Occipital lobe (tissue), 2 donors: ENCODE results near the gene TRABD2A. TPM values are rescaled to one million over a fixed set of nuclear protein-coding genes. Genes with fewer than 3 reads are reported as not detected.

Experiments used
- DNase-seq: peaks from one replicate; lab custom pipeline; 2025; lab: John Stamatoyannopoulos, UW
- total RNA-seq: library from RNA; depleted of rRNA; stranded (reverse); fragments of >200 nt; gene quantifications from one replicate; pipeline ENCODE4 v1.2.3, GENCODE V29; 2014

The TRABD2A gene
- total RNA-seq, 1 donor from 2014 or later = 1.1 TPM

DNA sequence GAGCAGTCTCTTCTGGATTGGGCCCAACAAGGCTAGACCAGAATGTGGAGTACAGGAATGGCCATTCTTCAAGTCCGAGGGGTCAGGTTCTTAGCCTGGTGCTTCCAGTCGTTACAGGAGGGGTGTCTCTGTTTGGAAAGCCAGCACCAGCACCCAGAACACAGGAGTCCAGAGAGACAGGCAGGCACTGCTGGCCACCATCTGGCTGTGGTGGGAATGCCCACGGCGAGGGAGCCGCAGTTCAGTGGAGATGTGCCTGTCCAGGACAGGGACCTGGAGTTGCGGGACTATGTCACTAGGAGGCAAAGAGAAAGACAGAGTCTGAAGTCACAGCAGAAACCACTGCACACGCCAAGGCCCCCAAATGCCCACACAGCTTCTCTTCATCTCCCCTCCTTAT lies 59.1 kb downstream of the TRABD2A start:
- DNase-seq = no peak

DNA sequence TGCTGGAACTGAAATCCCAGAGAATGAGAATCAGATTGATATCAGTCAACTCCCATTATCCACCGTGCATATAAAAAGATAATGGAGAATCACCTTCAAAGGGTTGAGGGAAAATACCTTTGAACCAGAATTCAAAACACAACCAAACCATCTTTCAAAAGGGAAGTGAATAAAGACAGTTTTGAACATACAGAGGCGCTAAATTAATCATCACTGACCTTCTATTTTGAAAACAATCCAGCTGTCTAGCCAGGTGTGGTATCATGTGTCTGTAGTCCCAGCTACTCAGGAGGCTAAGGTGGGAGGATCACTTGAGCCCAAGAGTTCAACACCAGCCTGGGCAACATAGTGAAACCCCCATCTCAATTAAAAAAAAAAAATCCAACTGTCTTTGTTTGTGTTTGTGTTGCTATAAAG lies 63.6 kb downstream of the TRABD2A start:
- DNase-seq = no peak

DNA sequence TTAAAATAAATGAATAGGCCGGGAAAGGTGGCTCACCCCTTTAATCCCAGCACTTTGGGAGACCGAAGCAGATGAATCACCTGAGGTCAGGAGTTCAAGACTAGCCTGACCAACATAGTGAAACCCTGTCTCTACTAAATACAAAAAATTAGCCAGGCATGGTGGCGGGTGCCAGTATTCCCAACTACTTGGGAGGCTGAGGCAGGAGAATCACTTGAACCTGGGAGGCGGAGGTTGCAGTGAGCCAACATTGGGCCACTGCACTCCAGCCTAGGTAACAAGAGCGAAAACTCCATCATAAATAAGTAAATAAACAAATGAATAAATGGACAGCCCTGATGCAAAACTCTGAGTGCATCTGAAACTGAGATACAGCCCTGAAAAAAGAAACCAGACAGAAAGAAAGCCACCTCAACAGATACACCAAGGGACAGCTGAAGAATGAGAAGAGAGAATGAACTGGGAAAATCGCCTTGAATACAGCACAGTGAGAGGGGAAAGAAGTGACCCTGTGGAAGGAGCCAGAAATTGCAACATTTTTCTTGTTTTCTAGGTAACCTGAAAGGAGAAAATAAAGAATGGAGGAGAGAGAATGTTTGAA lies 64.4 kb downstream of the TRABD2A start:
- DNase-seq = no peak

DNA sequence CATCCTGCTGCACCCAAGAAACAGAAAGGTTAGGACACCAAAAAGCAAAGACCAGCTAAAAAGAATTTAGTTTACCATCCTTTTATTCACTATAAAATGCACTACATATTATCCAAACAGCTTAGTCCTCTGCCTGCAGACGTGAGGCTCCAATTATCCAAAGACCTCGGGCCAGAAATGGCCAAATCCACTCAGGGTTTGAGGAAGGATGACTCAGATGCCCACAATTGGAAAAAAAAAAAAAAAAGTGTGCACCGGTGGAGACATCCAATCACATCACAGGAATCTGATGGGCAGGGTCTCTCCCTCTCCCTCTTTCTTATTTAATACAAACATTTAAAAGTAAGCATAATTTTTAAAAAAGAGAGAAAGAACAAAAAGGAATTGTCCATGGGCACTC lies 65.7 kb downstream of the TRABD2A start:
- DNase-seq = no peak

DNA sequence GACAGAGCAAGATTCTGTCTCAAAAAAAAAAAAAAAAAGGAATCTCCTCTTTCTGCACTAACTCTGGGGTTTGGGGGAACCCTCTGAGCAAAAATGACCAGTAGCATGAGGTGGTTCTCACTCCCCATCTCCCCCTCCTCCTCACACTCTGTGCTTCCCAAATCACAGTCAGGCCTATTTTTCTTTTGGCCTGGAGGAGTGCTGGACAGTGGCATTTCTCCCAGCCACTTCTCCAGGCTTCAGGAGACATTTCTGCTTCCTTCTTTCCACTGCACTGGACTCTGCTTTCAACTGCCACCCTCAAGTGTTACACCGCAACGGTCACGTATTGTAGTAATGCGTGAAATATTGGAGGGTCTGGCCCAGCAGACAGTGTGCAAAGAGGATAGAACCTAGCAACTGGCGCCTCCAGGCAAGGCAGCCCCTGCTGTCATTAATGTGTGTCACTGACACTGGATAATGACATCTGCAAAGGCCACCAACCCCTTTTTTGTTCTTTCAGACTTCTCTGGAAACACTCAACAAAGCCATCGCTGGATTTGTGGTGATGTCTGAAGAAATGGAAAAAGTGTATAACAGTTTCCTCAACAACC lies 68.9 kb downstream of the TRABD2A start:
- no peak for DNase-seq

DNA sequence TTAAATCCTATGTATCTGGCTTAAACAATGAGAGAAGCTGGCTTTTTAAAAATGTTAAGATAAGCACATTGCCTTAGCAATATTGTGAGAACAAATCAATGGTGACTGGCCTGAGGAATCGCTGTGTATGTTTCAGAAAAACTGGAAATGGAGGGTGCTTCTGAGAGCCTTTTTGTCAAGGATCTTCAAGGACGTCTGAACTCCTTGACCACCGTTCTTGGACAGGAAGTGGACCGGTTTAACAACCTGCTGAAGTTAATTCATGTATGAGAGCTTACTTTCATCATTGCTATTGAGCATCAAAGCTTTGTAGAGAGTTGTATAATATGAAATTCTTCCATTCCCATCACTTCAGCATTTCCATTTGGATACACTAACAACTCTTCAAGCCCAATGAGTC lies 72.6 kb downstream of the TRABD2A start:
- no peak for DNase-seq

DNA sequence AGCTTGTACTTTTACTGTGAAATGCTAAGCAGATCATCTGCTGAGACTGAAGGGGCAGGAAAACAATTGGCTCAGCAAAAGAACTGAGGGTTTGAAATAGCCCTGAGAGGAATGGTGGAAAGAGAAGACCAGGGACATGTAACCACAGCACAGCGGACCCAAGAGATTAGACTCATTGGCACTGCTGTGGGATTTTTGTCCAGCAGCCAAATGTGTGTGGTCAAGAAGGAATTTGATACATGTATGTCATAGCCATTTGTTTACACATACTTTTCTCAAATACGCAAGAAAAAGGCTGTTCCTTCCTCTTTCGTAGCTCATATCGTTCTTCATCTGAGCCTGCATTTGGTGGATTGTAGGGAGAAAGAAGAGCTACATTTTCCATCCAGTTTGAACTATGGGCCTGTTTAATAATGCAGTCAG lies 73.8 kb downstream of the TRABD2A start:
- no peak for DNase-seq

DNA sequence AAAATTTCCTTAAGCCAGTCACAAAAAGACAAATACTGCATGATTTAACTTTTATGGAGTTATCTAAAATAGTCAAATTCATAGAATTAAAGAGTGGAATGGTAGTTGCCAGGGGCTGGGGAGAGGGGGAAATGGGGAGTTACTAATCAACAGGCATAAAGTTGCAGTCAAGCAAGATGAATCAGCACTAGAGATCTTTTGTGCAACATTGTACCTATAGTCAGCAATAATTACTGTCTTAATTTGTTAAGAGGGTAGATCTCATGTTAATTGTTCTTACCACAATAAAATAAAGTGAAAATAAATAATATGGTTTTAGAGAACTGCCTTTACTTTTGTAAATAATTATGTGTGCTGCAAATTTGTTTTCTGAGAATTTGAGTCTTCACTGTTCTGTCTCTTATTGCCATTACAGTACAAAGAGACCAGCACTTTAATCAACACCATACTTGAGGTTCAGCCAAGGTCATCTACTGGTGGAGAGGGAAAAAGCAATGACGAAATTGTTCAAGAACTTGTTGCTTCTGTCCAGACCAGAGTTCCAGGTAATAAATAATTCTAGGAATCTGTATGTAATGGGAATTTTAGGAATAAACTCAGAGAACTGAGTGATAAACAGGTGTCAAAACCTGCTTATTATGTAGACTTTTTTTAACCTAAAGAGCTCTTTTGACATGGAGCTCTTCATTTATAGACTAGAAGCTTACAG lies 75.5 kb downstream of the TRABD2A start:
- DNase-seq = no peak

DNA sequence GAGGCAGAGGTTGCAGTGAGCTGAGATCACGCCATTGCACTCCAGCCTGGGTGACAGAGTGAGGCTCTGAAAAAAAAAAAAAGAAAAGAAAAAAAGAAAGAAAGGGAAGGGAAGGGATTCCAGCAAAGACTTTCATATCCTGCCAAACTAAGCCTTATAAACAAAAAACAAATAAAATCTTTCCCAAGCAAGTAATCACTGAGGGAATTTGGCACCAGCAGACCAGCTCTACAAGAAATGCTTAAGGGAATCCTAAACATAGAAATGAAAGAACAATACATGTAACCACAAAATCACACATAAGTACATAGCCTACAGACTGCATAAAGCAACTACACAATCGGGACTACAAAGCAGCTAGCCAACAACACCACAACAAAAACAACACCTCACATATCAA lies 79.1 kb downstream of the TRABD2A start:
- no peak for DNase-seq

DNA sequence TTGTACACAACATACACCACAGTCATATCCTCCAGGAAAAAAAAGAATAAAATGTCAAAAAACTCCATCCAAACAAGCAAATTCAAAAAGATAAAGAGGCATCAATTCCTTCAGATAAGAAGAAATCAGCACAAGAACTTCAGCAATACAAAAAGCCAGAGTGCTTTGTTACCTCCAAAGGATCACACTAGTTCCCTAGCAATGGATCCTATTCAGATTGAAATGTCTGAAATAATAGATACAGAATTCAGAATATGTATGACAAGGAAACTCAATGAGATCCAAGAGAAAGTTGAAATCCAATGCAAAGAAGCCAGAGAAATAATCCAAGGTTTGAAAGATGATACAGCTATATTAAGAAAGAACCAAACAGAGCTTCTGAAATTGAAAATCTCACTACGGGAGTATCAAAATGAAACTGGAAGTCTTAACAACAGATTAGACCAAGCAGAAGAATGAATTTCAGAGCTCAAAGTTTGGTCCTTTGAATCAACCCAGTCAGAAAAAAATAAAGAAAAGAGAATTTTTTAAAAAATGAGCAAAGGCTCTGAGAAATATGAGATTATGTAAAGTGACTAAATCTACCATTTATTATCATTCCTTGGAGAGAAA lies 80.6 kb downstream of the TRABD2A start:
- DNase-seq = no peak

DNA sequence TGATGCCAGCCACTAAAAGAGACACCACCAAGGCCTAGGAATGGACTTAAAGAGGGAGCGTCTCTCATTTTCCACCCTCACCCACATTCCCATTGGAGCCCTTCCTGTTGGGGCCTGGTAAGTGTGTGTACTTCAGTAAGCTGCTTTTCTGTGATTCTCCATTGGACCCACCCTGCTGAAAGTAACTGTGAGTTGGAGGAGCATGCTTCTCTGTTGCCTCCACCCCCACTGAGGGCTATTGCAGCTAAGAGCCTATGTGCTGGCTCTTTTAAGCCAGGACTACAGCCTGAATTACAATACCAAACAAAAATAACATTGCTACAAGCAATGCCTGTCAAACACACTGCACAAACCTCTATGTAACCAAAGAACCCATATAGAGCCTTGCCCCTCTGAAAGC lies 81.1 kb downstream of the TRABD2A start:
- DNase-seq = no peak

DNA sequence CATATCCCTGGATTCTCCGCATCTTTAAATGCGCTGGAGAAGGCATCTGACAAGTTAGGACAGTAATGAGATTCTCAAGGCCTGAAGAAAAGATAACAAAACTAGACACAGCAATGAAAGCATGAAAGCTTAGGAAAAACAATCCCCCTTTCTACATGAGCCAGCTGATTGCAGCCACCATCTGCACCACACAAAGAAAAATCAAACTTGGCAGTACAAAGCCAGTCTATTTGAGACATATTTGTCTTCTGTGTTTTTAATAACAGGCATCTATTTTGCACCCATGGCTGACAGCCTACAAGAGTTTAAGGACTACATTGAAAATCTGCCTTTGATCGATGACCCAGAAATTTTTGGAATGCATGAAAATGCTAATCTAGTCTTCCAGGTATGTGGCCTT lies 83.6 kb downstream of the TRABD2A start:
- no peak for DNase-seq

DNA sequence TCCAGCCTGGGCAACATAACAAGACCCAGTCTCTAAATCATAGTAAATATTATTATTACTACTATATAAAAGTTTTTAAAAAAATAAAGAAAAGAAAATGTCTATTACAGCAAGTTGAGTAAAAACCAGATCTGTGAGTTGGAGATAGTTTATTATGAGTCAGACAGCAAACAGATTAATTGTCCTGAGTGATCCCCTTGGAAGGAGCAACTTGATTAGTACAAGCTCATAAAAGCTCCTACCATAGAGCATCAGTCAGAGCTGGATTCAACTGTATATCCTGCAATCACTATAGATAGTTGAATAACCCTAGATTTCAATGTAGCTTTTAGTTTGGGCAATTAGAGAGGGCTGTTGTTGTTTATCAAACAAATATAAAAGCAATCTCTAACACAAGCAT lies 84.1 kb downstream of the TRABD2A start:
- no peak for DNase-seq

DNA sequence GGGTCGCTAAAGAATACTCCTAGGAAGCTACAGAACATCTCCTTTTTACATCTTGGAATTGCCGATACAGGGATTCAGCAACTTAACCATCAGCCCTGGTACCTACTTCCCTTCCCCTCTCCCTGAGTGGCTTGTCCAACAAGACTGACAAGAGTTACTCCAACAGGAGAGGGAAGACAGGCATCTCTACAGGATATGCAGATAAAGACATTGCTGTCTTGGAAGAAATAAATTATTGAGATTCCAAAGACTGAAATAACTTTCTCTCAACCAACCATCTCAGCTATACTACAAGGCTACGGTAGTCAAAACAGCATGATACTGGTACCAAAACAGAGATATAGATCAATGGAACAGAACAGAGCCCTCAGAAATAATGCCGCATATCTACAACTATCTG lies 87.2 kb downstream of the TRABD2A start:
- no peak for DNase-seq

DNA sequence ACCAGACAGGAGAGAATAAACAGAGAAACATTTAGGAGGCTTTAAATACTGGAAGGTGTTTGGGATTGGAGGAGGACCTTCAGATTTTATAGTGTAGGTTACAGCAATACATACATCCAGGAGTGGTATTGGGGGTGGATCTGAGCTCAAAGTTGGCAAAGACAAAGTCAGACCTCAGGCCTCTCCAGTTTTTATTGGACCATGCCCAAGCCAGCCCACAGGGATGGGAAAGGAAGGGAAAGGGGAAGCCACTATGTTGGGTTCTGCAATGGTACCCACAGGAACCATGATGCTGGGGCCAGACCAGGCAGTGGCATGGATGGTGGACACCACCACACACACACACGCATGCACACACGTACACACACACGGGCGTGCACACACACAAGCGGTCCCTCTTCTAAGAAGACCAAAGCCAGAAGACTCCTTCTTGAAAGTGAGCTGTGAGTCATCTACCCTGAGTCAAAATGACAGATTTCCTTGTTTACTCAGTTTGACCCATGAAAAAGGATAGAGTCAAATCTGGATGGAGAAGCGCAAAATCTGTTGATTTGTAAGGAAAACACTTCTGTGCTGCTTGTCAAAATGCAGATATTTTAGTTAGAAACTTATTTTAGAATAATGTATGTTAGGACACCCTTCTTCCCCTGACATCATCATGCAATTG lies 87.9 kb downstream of the TRABD2A start:
- DNase-seq = no peak

DNA sequence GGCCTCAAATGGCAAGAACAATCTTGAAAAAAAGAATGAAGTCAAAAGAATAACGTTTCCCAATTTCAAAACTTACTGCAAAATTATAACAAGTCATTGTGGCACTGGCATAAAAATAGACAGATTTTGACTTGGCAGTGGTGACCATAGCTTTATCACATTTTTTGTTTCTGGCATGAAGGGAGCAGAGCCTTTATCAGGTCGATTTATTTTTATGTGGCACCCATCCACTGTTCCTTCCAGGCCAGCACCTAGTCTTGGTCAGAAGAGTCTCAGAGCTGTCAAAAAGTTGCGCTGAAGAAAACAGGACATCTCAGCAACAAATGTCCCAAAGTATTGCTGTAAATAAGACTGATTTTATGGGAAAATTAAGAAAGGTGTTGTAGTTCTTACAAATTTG lies 92.4 kb downstream of the TRABD2A start:
- DNase-seq = no peak

DNA sequence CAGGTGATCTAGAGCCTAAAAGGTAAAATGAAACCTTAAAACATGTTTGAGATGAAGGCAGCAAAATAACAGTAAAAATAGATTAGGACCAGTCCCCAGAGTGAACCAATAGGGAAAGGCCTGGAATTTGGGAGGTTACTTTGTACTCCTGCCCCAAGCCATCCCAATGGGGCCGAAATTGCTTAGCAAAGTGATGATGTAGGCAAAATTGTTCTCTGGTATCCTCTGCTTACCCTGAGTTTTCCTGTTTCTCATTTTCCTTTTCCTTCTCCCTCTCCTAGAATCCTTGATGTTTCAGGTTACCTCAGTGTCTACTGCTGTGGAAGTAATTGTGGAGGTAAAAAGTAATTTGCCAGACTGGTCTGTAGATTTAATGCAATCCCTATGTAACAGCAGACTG lies 92.9 kb downstream of the TRABD2A start:
- DNase-seq = no peak

DNA sequence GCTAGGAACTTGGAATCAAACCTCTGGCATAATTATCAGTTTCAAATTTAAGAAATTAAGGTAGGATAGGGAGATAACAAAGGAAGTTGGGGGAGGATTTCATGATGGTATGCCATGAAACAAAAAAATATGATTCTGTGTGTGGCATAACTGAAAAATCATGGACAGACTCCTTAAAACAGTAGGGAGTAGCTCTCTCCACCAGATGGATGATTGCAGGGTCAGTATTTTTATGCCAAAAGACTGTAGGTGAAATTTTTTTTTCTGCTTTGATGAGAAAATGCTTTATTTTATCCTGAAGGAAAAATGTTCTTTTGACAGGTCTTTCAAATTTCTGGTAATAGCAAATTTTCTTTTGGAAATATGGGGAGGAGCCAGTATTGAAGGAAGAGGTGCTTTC lies 94.3 kb downstream of the TRABD2A start:
- DNase-seq = no peak

DNA sequence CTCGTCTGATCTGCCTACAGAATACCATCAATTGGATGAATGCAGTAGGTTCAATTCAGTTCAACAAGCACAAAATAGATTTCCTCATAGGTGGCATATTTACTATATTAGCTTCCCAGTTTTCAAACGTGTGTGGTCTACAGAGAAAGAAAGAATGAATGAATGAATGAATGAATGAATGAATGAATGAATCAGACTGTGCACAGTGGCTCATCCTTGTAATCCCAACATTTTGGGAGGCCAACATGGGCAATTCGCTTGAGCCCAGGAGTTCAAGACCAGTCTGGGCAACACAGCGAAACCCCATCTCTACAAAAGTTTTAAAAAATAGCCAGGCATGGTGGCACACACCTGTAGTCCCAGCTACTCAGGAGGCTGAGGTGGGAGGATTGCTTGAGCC lies 94.9 kb downstream of the TRABD2A start:
- DNase-seq = no peak

DNA sequence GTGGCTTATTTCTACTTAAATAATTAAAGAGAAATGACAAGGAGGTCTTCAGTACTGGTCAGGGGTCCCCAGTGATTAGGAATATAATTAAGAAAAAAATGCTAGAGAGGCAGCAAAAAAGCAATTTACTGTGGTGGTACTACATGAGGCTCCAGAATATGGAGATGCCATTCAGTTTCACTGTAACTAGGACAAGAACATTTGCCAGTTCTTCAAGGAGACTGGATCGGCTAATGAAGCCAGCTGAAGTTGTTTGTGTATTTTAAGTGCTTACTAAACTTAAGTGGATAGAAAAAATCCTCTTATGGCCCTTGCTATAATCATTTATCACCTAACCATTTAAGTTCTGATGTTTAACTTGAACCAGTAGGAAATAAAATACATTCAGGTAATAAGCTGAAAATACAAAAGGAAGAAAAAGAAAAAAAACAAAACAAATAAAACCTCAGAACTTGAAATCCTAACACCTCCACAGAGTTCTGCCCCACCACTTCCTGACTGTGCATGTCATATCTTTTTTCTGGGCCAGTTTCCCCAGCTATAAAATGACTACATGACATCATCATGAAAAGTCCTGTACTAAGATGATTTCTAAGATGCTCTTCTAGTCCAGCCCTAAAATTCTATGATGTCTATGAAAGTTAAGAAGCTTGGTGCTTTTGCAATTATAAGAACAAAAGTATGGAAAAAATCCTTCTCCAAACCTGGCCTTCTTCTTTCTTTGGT lies 98.0 kb downstream of the TRABD2A start:
- no peak for DNase-seq

DNA sequence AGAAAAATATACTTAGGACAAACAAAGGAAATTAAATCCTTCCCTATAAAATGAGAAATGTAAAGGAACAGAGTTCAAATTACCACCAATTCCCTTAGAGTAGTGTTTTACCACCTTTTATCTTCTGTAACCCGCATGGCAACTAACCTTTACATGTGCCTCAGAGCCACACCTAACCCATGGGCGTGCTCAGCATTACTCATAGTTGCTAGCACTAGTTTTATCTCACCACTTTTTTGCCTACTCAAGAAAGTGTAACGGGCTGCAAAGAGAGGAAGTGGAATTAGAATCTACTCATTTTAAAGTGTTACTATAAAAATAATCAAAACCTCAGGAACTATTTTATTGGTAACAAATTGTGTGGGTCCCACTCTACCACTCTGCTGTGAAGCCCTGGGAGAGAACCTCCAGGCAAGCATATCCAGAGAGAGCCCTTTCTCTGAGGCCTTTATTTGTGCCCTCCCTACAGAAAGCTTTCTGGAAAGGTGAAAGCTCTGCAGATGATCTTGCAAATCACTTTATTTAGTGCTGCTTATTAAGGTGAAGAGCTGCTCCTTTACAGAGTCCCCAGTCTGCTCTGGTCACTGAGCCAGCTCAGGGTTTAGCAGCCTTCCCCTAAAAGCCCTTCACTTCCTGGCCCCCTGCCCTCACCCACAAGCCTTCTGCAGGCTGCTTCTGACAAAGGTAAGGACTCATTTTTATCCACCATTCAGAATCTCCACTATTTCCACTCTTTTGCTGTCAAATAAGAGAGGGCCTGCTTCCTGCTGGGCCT lies 98.8 kb downstream of the TRABD2A start:
- no peak for DNase-seq
